CD4-positive, alpha-beta T cell (primary cell): ENCODE data around the gene DCST2. TPM values are rescaled to one million over a fixed set of nuclear protein-coding genes. Genes with fewer than 3 reads are reported as not detected.

ENCODE experiments used
- ATAC-seq: fragments of 200-7000 bp; cut with Tn5 transposase; one replicate; pipeline ENCODE4 v1.10.0; 2022; ENCODE audit warnings: mild to moderate bottlenecking; ENCODE audit not compliant: poor library complexity
- CTCF ChIA-PET: fragments of 350-600 bp; sonication (Branson Sonifier 250); formaldehyde crosslinking; loops from one replicate; lab custom pipeline; 2021; ENCODE audit warnings: antibody characterized with exemption, inconsistent platforms; lab: Charles Lee
- POLR2A ChIA-PET: fragments of 350-600 bp; sonication (Branson Sonifier 250); formaldehyde crosslinking; loops from one replicate; lab custom pipeline; 2021; ENCODE audit warnings: antibody characterized with exemption, inconsistent platforms; lab: Charles Lee
- DNase-seq, 14 experiments: peaks; one replicate each; pipeline ENCODE4 v3.0.0-alpha.2; 2013 to 2020; ENCODE audit warnings: mixed read lengths in 2 of 14
- H3K27ac ChIP-seq, 2 donors: one replicate each; pipeline versions ENCODE4 v1.5.1 to v1.7.0; 2013; ENCODE audit warnings: low read length in 2 of 2, low read depth in 1 of 2, mild to moderate bottlenecking in 1 of 2
- H3K27me3 ChIP-seq, 2 experiments: 1 replicate in 1 of 2; 2 replicates in 1 of 2; pipeline versions ENCODE4 v1.6.1 to v1.7.0; 2013; ENCODE audit warnings: low read length in 2 of 2, control low read depth in 1 of 2, mild to moderate bottlenecking in 1 of 2, moderate library complexity in 1 of 2; ENCODE audit not compliant: insufficient read depth in 2 of 2, control insufficient read depth in 1 of 2
- H3K36me3 ChIP-seq: one replicate; pipeline ENCODE4 v1.6.1; 2013; ENCODE audit warnings: low read length, control low read depth; ENCODE audit not compliant: insufficient read depth
- H3K4me1 ChIP-seq: one replicate; pipeline ENCODE4 v1.6.1; 2013; ENCODE audit warnings: low read length, control low read depth; ENCODE audit not compliant: insufficient read depth
- H3K4me3 ChIP-seq: one replicate; pipeline ENCODE4 v1.5.1; 2013; ENCODE audit warnings: mild to moderate bottlenecking, low read length, moderate library complexity
- H3K9me3 ChIP-seq, 2 experiments: 1 replicate in 1 of 2; 2 replicates in 1 of 2; pipeline versions ENCODE4 v1.6.1 to v1.7.0; 2013; ENCODE audit warnings: low read length in 2 of 2, mild to moderate bottlenecking in 2 of 2, control low read depth in 1 of 2, moderate library complexity in 1 of 2; ENCODE audit not compliant: control insufficient read depth in 1 of 2, insufficient read depth in 1 of 2
- H3K27ac Mint-ChIP-seq: one replicate; pipeline ENCODE4 v1.8.0; 2020; ENCODE audit warnings: mixed read lengths
- H3K27me3 Mint-ChIP-seq: one replicate; pipeline ENCODE4 v1.8.0; 2021; ENCODE audit warnings: mixed read lengths
- H3K36me3 Mint-ChIP-seq: one replicate; pipeline ENCODE4 v1.8.0; 2021; ENCODE audit warnings: low read depth, mixed read lengths
- H3K4me1 Mint-ChIP-seq: one replicate; pipeline ENCODE4 v1.8.0; 2021; ENCODE audit warnings: low read depth, mixed read lengths
- H3K4me3 Mint-ChIP-seq: one replicate; pipeline ENCODE4 v1.8.0; 2020; ENCODE audit warnings: mild to moderate bottlenecking, mixed read lengths
- H3K9me3 Mint-ChIP-seq: one replicate; pipeline ENCODE4 v1.8.0; 2020; ENCODE audit warnings: mixed read lengths
- CTCF ChIP-seq: fragments of 200-600 bp; IDR thresholded peaks from one replicate; pipeline ENCODE4 v1.8.0; 2022; ENCODE audit warnings: antibody characterized with exemption, mild to moderate bottlenecking
- intact Hi-C, 2 experiments: fragments of 100-400 bp; cut with DNase I in 1 of 2; cut with micrococcal nuclease in 1 of 2; formaldehyde crosslinking; loops; one replicate each; pipeline versions ENCODE4 v1.15.1 to v1.9.0; 2023 to 2025; cut with DNase I, micrococcal nuclease
- total RNA-seq, 174 experiments: library from RNA in 2 of 174; stranded (reverse) in 2 of 174; gene quantifications; one replicate each; pipeline ENCODE4 v1.2.3 and lab custom pipeline; 2021 to 2026

Gene DCST2
- total RNA-seq, 2 experiments from 2014 or later: 1.4 to 2.2 TPM

- H3K27me3 ChIP-seq: no peaks in the 10 kb centered on the region
- Mint-ChIP-seq H3K27me3 (no peaks in the 10 kb centered on the region), H3K27ac (no peak overlapping the region), H3K4me1 (peaks cover 22% of the 10 kb centered on the region), H3K36me3 (peaks cover 4% of the 10 kb centered on the region), H3K9me3 (no peaks in the 10 kb centered on the region), H3K4me3 (no peak overlapping the region)
- intact Hi-C loops: no loop called here
- DNase-seq (no peak), ATAC-seq (no peak)
- POLR2A ChIA-PET: interaction anchor here (1.4 kb wide), 1 partner anchor 28 kb away, joined by 3 read pairs; no protein-coding TSS in a partner anchor
- H3K4me3 ChIP-seq: no peak overlapping the region
- H3K9me3 ChIP-seq: no peaks in the 10 kb centered on the region
- H3K4me1 ChIP-seq: peaks cover 26% of the 10 kb centered on the region
- no peak overlapping the region for H3K27ac ChIP-seq
- CTCF ChIA-PET: no interaction called here
- no peak for TF ChIP-seq CTCF
- peaks cover 24% of the 10 kb centered on the region for H3K36me3 ChIP-seq
Observed at GRCh38 chr1:155057104-155057503, 23.5 kb upstream of the DCST2 start.

- Mint-ChIP-seq H3K4me3 (peak overlapping the region; percentile 74), H3K27me3 (no peaks in the 10 kb centered on the region), H3K36me3 (no peaks in the 10 kb centered on the region), H3K9me3 (no peaks in the 10 kb centered on the region), H3K27ac (no peak overlapping the region), H3K4me1 (peaks cover 26% of the 10 kb centered on the region)
- H3K27me3 ChIP-seq: no peaks in the 10 kb centered on the region
- H3K4me3 ChIP-seq: no peak overlapping the region
- peaks cover 33% of the 10 kb centered on the region for H3K4me1 ChIP-seq
- POLR2A ChIA-PET: interaction anchor here (0.5 to 1.4 kb wide), 2 partner anchors 10 to 140 kb away, joined by 3 to 4 read pairs; partner anchors contain the start of gene EFNA4
- no peak for DNase-seq
- intact Hi-C loops: no loop called here
- CTCF ChIA-PET: interaction anchor here (0.6 to 3.6 kb wide), 7 partner anchors 8 to 92 kb away, joined by 3 to 29 read pairs (median 5); partner anchors contain the start of gene PYGO2
- peaks cover 23% of the 10 kb centered on the region for H3K36me3 ChIP-seq
- H3K27ac ChIP-seq: no peak overlapping the region
- ATAC-seq: no peak
- no peak for TF ChIP-seq CTCF
- H3K9me3 ChIP-seq: no peaks in the 10 kb centered on the region
Observed at GRCh38 chr1:155053531-155054105, 20.0 kb upstream of the DCST2 start.

- H3K9me3 Mint-ChIP-seq: no peaks in the 10 kb centered on the region
- no peaks in the 10 kb centered on the region for H3K27me3 Mint-ChIP-seq
- no peaks in the 10 kb centered on the region for H3K27me3 ChIP-seq
- peaks cover 26% of the 10 kb centered on the region for H3K4me1 Mint-ChIP-seq
- intact Hi-C loops: no loop called here
- peaks cover 33% of the 10 kb centered on the region for H3K4me1 ChIP-seq
- peaks cover 14% of the 10 kb centered on the region for H3K36me3 ChIP-seq
- ChIA-PET CTCF (interaction anchor here (0.6 to 3.6 kb wide), 9 partner anchors 9 to 585 kb away, joined by 3 to 29 read pairs (median 4); partner anchors contain the start of gene PYGO2), POLR2A (interaction anchor here (0.5 to 2.4 kb wide), 4 partner anchors 9 to 162 kb away, joined by 3 to 10 read pairs (median 6); partner anchors contain the start of genes EFNA4 and FLAD1)
- H3K27ac ChIP-seq: peak overlapping the region in 1 of 2 donors; percentile 5
- peak overlapping the region; percentile 87 for H3K4me3 Mint-ChIP-seq
- H3K4me3 ChIP-seq: peak overlapping the region; percentile 87
- peak in 6 of 14 experiments; percentile 16 to 64 (median 31) for DNase-seq
- H3K36me3 Mint-ChIP-seq: no peaks in the 10 kb centered on the region
- peak; percentile 25 for ATAC-seq
- H3K9me3 ChIP-seq: no peaks in the 10 kb centered on the region
- peak; percentile 23 for TF ChIP-seq CTCF
- peak overlapping the region; percentile 53 for H3K27ac Mint-ChIP-seq
Observed at GRCh38 chr1:155052439-155053395, 19.1 kb upstream of the DCST2 start.
